ENCODE measurements around the gene ZNF578.
"Not testable (repeated sequence)": the region's sequence is repeated elsewhere in the genome, so short reads cannot be mapped to it uniquely, and the experiment has no call there.

ZNF578 gene

DNA sequence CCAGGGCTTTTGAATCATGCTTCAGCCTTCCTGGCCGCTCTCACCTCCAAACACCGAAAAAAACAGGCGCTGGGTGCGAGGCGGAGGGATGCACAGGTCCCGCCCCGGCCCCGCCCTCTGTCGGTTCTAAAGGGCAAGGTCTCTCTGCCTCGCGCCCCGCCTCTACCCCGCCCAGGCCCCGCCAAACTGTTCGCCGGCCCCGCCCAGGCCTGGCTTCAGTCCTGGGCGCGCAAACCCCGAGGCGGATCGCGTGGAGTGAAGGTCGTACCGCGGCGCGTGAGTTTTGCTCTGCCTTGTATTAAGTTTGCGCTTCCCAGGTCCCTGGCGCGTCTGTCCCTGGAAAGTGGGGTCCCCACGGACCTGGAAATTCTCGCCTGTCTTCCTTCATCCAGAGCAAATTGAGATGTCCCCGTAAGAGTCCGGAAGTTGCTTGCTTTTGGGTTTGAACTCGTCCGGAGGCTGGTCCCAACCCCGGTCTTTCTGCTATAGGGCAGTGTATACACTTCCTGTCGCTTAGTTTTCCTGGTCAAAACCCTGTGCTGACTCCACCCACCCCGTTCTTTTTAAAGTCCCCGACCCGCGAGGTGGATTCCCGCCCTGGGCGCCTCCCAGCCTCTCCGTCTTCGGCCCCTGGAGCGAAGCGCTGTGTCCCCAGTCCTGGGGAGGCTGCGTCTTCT, 82.6 kb downstream of the ZNF578 start:
- peak; percentile 72 for DNase-seq (ENCODE audit: low spot score)
- TF ChIP-seq, protein P1, sequence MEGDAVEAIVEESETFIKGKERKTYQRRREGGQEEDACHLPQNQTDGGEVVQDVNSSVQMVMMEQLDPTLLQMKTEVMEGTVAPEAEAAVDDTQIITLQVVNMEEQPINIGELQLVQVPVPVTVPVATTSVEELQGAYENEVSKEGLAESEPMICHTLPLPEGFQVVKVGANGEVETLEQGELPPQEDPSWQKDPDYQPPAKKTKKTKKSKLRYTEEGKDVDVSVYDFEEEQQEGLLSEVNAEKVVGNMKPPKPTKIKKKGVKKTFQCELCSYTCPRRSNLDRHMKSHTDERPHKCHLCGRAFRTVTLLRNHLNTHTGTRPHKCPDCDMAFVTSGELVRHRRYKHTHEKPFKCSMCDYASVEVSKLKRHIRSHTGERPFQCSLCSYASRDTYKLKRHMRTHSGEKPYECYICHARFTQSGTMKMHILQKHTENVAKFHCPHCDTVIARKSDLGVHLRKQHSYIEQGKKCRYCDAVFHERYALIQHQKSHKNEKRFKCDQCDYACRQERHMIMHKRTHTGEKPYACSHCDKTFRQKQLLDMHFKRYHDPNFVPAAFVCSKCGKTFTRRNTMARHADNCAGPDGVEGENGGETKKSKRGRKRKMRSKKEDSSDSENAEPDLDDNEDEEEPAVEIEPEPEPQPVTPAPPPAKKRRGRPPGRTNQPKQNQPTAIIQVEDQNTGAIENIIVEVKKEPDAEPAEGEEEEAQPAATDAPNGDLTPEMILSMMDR (IDR thresholded peaks at IDR 0.05; ENCODE audit: extremely low read depth, missing control alignments): no peak

DNA sequence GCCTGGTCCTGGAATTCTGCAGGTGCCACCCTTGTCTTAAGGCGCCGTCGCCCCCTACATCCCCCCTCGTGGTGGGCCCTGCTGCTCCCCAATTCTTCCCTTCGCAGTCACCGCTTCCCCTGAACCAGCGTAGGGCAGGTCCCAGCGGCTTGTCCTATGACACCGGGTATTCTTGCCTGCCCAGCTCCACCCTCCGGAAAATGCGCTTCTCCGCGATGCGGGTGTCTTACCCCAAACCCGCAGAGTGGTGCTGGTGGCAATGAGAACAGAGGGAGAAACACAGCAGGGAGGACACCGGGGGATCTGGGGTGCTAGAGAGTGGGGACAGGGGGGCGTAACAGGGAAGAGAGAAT, 83.1 kb downstream of the ZNF578 start:
- DNase-seq (ENCODE audit: low spot score): peak; percentile 8
- TF ChIP-seq, protein P1 (IDR thresholded peaks at IDR 0.05; ENCODE audit: extremely low read depth, missing control alignments): no peak

DNA sequence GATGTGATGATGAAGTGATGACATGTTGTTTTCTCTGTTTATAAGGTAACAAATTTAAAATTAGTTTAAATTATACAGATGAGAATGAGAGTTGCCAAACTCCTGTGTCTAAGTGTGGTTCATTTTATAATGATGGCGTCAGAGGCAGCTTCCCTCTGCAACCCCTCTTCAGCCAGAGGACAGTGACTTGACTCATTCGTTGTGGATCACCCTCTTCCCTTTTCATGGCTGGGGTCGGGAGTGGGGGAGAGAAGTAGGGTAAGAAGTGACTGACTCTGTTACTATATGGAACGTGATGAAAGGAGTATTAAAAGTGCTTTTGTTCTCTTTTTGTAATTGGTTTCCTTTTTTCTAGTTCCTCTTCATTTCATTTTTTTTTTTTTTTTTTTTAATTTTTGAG, 85.5 kb downstream of the ZNF578 start:
- not testable (repeated sequence) for DNase-seq (ENCODE audit: low spot score)

DNA sequence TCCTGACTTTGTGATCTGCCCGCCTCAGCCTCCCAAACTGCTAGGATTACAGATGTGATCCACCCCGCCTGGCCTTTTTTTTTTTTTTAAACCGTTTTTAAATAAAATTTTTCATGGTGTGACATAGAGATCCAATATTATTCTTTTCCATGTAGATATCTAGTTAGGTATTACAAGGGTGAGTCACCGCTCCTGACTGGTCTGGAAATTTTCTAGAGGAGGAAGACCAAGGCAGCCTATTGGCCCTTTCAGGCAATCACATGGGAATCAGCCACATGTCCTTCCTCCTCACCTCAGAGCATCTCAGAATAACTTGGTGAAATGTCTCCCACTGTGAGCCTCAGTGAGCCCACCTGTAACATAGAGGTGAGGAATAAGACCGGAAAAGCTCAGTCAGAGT, 87.8 kb downstream of the ZNF578 start:
- DNase-seq (ENCODE audit: low spot score): not testable (repeated sequence)

DNA sequence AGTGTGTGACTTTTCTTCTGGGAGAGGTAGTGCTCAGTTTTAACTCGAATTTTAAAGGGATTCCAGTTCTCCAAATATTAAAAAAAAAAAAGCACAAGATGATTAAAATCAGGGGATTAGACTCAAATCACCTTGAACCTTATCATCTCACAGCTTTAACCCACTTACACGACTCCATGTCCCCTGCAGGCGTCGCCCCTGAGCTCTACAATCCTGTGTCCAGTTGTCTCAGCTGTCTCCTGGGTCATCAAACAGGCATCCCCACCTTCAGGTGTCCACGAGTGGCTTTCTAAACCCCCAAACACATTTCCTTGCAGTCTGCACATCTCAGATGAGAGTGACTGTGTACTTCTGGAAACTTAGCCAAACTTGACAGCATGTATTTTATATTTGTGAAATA, 88.3 kb downstream of the ZNF578 start:
- TF ChIP-seq, protein P1 (IDR thresholded peaks at IDR 0.05; ENCODE audit: extremely low read depth, missing control alignments): no peak
- no peak for DNase-seq (ENCODE audit: low spot score)

DNA sequence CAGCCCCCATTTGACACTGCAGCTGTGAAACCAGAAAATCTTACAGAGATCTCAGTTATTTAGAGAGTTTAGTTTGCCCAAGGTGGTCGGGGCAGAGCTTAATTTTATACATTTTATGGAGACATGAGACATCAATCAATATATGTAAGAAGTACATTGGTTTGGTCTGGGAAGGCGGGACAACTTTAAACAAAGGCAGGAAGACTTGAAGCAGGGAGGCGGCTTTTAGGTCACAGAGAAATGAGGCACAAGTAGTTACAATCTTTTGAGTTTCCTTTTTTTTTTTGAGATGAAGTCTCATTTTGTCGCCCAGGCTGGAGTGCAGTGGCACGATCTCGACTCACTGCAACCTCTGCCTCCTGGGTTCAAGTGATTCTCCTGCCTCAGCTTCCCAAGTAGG, 89.2 kb downstream of the ZNF578 start:
- not testable (repeated sequence) for DNase-seq (ENCODE audit: low spot score)

DNA sequence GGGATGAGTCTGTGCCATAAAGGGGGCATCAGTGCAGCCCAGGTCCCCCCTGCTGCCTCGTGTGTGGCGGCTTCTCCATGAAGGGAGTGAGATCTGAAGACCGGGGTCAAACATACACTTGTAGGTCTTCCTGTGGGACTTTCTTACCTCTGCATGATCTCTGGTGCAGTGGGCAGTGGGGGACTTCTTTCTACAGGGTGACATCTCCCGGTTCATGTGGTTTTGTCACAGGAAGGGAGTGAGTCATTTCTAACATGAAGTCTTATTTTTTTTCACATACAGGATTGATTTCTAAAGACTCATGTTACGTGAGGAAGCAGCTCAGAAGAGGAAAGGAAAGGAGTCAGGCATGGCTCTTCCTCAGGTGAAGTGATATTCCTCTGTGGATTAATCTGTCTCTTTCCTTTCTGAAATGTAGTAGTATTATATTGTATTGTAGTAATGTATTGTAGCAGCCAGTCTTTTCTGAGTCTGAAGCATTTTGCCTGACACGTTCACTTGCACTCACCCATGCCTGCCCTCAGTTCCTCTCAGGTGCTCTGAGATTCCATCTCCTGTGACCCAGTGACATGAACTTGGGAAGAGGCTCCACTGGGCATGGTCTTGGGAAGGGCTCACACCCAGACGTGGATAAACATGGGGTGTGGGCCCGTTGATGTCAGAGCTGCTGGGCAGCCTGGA, 89.8 kb downstream of the ZNF578 start:
- DNase-seq (ENCODE audit: low spot score): peak; percentile 7
- TF ChIP-seq, protein P1 (IDR thresholded peaks at IDR 0.05; ENCODE audit: extremely low read depth, missing control alignments): no peak

DNA sequence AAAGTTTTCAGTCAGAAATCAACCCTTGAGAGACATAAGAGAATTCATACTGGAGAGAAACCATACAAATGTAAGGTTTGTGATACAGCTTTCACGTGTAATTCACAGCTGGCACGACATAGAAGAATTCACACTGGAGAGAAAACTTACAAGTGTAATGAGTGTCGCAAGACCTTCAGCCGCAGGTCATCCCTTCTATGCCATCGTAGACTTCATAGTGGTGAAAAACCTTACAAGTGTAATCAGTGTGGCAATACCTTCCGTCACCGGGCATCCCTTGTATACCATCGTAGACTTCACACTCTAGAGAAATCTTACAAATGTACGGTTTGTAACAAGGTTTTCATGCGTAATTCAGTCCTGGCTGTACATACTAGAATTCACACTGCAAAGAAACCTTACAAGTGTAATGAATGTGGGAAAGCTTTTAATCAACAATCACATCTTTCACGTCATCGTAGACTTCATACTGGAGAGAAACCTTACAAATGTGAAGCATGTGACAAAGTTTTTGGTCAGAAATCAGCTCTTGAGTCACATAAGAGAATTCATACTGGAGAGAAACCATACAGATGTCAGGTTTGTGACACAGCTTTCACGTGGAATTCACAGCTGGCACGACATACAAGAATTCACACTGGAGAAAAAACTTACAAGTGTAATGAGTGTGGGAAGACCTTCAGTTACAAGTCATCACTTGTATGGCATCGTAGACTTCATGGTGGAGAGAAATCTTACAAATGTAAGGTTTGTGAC, 101.0 kb downstream of the ZNF578 start:
- DNase-seq (ENCODE audit: low spot score): no peak
- TF ChIP-seq, protein P1 (IDR thresholded peaks at IDR 0.05; ENCODE audit: extremely low read depth, missing control alignments): no peak

Measured in GM20000 (cell line).